Astrocyte of the hippocampus (primary cell): Measurements from ENCODE around the gene TMEM167B.
A peak's percentile ranks its signal among the peaks of the same experiment; 100 is the strongest.

Experiments
- DNase-seq: peaks from one replicate; pipeline ENCODE4 v3.0.0; 2011; ENCODE audit warnings: low read depth, low spot score

Gene TMEM167B

DNA sequence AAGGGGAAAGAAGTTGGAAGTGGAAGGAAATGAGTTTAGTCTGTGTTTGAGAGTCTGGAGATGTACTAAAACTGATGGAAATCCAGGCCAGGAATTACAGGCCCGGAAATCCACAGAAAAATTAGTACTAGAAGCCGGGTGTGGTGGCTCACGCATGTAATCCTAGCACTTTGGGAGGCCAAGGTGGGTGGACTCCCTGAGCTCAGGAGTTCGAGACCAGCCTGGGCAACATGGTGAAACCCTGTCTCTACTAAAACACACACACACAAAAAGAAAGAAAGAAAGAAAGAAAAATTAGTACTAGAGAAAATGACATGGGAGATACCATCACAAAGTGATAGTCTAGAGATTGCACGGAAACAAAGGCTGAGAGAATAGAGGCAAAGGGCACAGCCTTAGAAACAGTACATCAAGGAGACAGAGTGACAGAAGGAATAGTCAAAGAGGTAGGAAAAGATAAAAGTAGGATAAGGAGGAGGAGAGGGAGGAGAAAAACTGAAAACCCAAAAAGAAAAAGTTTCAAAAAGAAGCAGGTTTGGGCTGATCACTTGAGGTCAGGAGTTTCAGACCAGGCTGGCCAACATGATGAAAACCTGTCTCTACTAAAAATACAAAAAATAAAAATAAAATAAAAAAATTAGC lies 10.0 kb upstream of the TMEM167B start:
- no peak for DNase-seq

DNA sequence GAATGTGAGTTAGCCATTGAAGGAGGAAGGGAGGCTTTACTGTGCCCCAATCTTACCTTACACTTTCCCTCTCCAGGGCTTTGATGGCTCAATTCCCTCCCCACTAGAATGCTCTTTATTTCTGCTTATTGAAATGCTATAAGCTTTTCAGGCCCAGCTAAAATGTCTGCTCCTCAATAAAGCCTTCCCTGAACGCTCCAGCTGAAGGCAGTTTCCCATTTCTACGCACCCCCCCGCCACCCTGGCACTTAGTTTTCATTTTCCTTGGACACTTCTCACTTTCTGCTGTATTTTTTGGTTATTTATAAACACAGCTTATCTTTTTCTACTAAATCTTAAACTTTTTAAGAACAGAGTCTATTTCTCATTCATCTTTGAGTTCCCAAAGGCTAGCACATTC lies 7.1 kb upstream of the TMEM167B start:
- DNase-seq, result no peak

DNA sequence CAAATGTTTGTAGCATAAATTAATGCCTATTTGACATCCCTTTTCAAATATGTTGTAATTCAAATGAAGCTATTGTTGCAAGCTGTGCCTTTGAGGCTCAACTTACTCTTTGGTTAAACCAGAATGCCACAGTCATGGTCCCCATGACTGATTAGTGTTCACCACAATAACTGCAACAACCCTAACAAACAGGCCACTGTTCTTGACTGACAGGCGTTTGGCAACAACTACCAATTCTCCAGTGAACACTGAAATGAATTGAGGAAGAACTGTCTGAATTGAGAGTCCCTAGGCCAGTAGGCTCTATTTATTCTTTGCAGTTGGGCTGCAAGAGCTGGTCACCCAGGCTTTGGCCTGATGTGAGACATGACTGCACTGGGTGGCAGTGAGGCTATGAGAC lies 6.6 kb upstream of the TMEM167B start:
- peak; percentile 86 for DNase-seq

DNA sequence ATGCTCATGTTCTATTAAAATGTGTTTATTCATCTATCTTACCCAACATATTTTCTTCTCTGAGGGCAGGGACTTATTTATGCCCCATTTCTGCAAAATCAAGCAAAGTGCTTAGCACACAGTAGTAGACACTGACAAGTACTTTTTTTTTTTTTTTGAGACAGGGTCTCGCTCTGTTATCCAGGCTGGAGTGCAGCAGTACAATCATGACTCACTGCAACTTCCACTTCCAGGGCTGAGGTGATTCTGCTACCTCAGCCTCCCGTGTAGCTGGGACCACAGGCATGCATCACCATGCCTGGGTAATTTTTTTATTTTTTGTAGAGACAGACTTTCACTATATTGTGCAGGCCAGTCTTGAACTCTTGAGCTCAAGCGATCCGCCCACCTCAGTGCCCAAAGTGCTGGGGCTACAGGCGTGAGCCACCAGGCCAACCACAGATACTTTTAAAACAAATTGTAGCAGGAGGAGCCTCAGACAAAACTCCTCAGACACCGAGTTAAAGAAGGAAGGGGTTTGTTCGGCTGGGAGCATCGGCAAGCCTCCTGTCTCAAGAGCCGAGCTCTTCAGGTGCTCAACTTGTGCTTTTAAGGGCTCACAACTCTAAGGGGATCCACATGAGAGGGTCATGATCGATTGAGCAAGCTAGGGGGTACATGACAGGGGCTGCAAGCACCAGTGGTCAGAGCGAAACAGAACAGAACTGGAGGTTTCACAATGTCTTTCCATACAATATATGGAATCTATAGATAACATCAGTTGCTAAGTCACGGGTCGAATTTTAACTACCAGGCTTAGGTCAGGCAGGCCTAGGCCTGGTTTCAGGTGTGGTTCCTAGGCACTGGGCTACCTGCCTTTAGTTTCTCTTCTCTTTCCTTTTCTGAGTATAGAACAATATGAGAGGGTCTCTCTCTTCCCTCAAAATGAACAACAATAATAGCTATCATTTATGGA lies 5.7 kb upstream of the TMEM167B start:
- peak; percentile 83 for DNase-seq

DNA sequence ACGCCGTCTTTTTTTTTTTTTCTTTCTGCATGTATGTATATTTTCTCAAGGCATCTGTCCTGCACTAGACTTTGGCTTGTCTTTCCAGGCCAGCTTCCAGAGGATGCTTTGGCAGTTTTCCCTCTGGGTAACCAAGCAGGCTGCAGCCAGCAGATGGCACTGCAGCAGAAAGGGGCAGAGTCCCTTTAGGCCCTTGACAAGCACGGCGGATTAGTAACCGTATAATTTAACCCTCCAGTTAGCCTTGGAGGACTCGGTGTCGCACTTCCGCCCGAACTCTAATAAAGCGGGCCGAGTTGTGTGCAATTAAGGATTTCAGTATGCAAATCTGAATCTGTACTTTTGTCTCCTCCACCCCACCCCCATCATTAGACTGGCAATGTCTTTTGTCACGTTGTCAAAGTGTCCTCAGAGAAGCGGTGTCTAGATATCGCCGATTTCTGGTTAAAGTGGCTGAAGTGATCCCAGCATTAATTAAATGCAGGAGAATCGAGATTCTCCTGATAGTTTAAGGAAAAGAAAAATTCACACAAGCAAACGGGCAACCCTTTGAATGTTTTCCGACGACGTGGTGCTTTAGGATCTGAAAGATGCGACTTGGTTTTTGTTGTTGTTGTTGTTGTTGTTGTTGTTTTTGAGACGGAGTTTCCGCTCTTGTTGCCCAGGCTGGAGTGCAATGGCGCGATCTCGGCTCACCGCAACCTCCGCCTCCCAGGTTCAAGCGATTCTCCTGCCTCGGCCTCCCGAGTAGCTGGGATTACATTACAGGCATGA lies 1.1 kb upstream of the TMEM167B start:
- peak; percentile 82 for DNase-seq

GRCh38 chr1:109091078-109091838 lies 694 bp downstream of the TMEM167B start:
- peak; percentile 70 for DNase-seq

- peak; percentile 15 for DNase-seq
Measured at GRCh38 chr1:109091839-109092193, 1.3 kb downstream of the TMEM167B start.

- peak; percentile 54 for DNase-seq
Measured at GRCh38 chr1:109094377-109094803, 3.8 kb downstream of the TMEM167B start.

DNA sequence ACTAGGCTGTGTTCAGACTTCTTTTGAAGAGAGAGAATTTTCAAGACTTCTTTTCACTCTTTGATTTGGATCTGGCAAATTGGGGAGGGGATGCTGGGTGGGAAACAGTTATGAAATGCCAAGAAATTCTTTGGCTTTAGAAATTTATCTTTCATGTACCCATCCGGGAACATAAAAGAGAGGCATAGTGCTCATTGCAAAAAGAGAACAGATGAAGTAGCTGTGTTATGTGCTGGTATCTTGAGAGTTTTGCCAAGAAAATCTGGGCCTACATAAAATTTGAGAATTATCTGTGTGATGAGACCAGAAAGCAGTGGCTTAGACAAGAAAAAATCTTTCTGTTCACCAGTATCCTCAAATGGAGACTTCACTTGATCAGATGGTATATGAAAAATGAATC lies 4.3 kb downstream of the TMEM167B start:
- DNase-seq, result no peak

GRCh38 chr1:109095631-109096030 lies 5.1 kb downstream of the TMEM167B start:
- DNase-seq, result no peak

- no peak for DNase-seq
Measured at GRCh38 chr1:109096120-109096519, 5.6 kb downstream of the TMEM167B start.

DNA sequence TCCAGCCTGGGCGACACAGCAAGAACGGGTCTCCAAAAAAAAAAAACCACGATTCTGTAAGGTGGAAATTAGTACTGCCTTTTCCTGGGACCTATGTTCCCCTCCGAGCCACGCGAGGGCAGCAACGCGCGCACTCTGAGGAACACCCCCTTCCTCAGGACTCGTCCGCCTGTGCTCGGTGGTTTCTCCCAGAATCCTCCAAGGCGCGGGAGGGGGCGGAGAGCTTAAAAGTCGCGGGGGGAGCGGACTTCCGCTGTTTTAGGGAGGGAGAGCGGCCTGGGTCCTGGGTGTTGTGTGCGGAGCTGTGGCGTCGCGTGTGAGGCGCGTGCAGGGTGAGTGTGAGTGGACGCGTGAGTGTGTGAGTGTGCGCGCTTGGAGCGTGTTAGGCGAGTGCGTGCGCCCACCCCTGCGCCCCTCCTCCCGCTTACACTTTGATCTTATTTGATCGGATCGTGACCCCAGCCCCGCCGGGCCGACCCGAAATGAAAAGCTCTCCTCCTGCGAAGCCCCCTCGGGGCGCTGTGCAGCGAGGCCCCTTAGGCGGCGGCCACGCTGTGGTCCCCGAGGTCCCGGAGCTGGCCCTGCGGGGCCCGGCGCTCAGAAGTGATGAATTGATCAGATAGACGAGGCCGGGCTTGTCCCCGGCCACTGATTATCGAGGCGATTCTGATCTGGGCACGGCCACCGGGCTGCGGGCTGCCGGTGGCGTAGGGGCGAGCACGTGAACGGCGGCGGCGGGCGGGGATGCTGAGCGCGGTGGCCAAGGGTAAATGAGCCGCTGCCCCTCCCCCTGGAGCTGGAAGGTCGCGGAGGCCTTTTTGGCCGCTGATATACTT lies 9.6 kb downstream of the TMEM167B start:
- peak; percentile 98 for DNase-seq

GRCh38 chr1:109104364-109105151 lies 14.0 kb downstream of the TMEM167B start:
- DNase-seq, result no peak

DNA sequence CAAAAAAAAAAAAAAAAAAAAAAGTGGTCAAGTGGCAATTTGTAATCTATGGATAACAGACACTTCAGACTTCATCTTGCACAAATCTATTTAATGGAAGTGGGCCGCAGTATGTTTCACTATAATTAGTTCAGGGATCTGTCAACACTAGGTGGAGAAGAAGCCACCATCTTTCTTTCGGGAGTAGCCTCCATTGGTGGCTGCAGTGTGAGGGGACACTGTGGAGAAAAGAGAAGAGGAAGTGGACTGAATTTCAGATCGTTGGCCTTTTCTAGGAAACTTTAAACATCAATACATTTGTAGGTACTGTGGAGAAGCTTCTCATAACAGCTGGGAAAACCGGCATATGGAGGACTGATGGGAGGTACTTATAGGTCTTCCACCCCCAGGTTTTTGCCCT lies 15.3 kb downstream of the TMEM167B start:
- no peak for DNase-seq

- no peak for DNase-seq
Measured at GRCh38 chr1:109107785-109108184, 17.2 kb downstream of the TMEM167B start.

DNA sequence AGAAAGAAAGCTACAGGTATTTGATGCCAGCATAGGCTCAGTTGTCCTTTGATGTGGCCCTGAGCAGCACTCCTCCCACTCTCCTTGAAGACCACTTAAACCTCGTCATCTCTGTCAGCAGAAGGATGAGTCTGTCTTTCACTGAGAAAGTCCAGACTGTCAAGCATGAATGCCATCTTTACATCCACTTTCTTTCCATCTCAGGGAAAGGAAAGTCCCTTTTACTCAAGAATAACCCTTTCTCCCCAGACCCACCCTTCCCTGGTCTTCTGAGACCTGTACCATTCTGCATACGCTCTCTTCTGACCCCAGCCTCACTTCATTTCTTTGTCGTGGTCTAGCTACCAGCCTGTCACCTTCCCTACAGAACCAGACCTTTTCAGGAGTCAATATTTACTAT lies 19.3 kb downstream of the TMEM167B start:
- DNase-seq, result no peak

GRCh38 chr1:109111386-109112055 lies 21.0 kb downstream of the TMEM167B start:
- DNase-seq, result no peak

DNA sequence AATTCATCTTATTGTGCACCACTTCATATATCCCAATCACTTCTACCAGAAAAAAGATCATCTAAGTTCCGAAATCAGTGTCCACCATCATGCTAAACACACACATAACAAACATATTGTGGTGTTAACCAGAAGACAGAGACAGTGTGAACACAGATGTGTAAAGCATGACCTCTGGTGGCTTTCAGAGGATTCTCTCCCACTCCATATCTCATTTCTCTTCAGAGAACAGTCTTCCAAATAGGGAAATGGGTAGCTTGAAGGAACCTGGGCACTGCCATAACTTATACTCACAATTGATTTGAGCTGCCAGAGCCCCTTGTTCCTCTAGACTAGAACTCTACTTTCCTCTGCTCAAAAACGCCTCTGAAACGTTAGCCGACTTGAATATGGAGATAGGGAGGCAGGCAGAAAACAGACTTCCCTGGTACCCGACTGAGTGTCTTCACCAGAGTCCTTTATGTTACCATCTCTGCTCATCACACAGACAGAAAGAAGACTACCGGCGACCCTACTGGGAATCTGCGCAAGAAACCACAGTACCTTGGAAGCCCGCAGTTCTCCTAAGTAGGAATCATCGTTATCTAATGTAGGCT lies 21.6 kb downstream of the TMEM167B start:
- DNase-seq, result peak; percentile 16
